Suprapubic skin (tissue), 3 donors: Measurements from ENCODE around the gene VAMP8.

Source experiments
- CTCF ChIP-seq, 2 donors: fragments of 200-600 bp in 1 of 2; fragments of 450-650 bp in 1 of 2; sonication (generic) in 1 of 2; IDR thresholded peaks; one replicate each; pipeline ENCODE4 v1.5.1; 2016 to 2019; ENCODE audit warnings: antibody characterized with exemption in 2 of 2, mild to moderate bottlenecking in 1 of 2, moderate library complexity in 1 of 2
- EP300 ChIP-seq: sonication (generic); formaldehyde crosslinking; IDR thresholded peaks from one replicate; pipeline ENCODE4 v1.6.1; 2017; ENCODE audit warnings: antibody characterized with exemption
- POLR2A ChIP-seq, 2 donors: fragments of 450-650 bp; IDR thresholded peaks; one replicate each; pipeline ENCODE4 v1.6.1; 2017; ENCODE audit warnings: antibody characterized with exemption in 2 of 2, mild to moderate bottlenecking in 2 of 2, moderate library complexity in 2 of 2

- no peak for TF ChIP-seq CTCF (IDR thresholded peaks at IDR 0.05)
- TF ChIP-seq POLR2A (IDR thresholded peaks at IDR 0.05): no peak
- TF ChIP-seq EP300: no peak
Observed at GRCh38 chr2:85577063-85577385, 362 bp upstream of the VAMP8 start.
